Activated T-cell treated with anti-CD3 and anti-CD28 coated beads, Interleukin-2, amount 50 U/mL, for 1 hour (primary cell): ENCODE results near the gene TMEM119.

Experiments
- DNase-seq: peaks from one replicate; pipeline ENCODE4 v3.0.0-alpha.2; 2020

The TMEM119 gene, protein sequence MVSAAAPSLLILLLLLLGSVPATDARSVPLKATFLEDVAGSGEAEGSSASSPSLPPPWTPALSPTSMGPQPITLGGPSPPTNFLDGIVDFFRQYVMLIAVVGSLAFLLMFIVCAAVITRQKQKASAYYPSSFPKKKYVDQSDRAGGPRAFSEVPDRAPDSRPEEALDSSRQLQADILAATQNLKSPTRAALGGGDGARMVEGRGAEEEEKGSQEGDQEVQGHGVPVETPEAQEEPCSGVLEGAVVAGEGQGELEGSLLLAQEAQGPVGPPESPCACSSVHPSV

DNA sequence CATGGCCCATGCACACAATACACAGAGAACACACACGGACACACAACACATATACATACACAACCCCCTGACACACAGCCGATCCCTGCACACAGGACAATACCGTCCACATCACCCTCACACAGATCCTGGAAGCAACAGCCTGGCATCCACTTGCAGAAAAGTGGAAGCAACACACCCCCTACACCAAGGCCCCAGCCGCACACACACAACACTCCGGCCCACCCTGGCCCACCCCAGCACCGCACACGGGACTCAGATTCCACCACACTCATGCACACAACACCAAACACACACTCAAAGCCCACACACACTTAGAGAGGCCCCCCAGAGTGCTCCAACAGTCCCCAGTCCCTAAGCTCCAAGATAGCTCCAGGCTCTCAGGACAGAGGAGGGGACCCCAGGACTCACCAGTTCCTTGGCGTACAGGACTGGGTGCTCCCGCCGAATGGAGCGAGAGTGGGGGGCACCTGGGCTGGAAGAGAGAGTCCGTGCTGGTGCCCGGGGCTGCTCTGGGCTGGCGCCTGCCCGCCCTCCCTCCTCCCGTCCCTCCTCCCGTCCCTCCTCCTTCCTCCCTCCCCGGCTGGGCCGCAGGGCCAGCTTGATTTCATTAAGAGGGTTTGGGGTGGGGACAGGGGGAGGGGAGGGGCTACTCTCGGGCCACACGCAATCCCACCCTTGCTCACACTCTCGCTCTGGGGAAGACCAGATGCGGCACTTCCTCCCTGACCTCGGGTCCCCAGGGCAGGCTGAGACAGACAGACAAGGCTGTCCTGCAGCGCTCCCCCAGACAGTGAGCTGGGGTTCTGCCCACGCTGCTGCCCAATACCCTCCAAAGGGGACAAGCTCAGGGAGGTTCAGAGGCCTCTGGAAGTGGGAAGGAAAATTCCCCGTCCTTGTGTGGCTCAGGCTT, at the start of gene TMEM119:
TSS of gene TMEM119 (minus strand) at position 526 of the 913 bp plus-strand sequence. CDS start 5,701 bp downstream, outside the sequence.
- no peak for DNase-seq

GRCh38 chr12:108646600-108647579, 49.0 kb upstream of the TMEM119 start:
- no peak for DNase-seq

- no peak for DNase-seq
Measured at GRCh38 chr12:108645686-108646599, 48.1 kb upstream of the TMEM119 start.

- DNase-seq: no peak
Measured at GRCh38 chr12:108644811-108645120, 46.9 kb upstream of the TMEM119 start.

DNA sequence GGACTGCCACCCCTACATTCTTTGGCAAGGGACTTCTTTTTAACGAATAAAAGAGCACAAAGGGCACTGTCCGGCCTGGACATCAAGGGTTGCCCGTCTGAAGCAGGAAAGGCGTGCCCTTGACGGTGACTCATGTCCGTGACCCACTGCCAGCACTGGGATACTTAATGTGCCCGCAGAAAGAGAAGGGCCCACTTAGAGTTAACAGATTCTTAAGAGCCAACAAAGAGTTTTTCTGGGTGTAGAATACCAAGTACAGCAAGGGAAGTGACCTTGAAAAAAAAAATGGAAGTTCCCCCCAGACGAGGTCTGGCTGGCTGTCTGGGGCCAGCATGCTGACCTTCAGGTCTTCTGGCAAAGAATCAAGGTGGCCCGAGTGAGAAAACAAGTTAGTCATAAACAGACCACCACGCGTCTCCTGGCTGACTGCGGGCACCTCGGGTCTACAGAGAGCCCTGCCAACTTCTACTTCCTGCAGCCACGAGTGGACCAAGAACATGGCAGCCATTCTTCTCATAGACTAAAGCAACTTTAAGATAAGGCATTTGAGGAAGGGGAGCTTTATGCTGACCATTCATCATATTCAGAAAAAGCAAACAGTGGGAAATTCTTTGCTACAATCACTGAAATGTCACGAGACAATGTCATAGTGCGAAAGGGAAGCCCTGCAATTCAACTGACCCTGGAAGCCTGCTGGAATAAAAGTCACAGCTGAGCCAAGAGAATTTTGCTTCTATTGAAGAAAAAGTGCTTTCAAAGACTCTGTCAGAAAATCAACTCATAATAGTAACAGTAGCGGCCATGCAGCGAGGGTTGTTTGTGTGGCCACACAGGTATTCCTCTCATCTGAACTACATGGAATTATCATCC, 46.3 kb upstream of the TMEM119 start:
- DNase-seq: no peak

- DNase-seq: no peak
Measured at GRCh38 chr12:108642899-108643654, 45.2 kb upstream of the TMEM119 start.

GRCh38 chr12:108642269-108642870, 44.5 kb upstream of the TMEM119 start:
- no peak for DNase-seq

GRCh38 chr12:108641446-108642268, 43.8 kb upstream of the TMEM119 start:
- no peak for DNase-seq

- no peak for DNase-seq
Measured at GRCh38 chr12:108640802-108641445, 43.0 kb upstream of the TMEM119 start.

GRCh38 chr12:108638997-108639822, 41.3 kb upstream of the TMEM119 start:
- no peak for DNase-seq

DNA sequence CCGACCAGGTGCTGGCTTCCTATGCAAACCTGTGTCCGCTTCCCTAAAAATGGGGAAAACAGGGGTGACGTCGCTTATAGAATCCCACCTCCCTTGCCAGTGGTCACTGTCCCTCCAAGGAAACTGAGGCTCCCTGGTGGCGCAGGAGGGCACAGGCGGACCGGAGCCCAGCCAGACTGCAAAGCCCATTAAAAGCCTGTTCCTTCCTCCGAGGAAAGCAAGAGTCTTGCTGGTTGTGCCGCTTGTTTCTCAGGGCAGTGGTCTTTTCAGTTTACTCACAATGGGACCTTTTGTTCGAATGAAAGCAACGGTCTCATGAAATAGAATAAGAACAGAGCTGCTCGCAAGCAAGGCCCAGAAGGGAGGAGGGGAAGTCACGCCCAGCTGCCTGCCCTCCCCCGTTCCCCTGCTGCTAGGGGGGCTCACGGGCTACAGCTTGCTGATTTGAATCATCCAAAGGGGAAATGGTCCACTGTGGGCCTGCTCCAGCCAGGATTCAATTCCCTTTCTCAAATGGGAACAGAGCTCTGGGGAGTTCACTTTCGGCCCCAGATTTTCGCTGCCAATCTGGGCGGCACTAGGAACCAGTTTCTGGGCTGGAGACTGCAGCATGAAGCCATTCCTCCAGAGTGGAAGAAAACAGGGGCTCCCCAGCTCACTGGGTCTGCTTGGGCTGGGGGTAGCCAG, 40.4 kb upstream of the TMEM119 start:
- DNase-seq: no peak

DNA sequence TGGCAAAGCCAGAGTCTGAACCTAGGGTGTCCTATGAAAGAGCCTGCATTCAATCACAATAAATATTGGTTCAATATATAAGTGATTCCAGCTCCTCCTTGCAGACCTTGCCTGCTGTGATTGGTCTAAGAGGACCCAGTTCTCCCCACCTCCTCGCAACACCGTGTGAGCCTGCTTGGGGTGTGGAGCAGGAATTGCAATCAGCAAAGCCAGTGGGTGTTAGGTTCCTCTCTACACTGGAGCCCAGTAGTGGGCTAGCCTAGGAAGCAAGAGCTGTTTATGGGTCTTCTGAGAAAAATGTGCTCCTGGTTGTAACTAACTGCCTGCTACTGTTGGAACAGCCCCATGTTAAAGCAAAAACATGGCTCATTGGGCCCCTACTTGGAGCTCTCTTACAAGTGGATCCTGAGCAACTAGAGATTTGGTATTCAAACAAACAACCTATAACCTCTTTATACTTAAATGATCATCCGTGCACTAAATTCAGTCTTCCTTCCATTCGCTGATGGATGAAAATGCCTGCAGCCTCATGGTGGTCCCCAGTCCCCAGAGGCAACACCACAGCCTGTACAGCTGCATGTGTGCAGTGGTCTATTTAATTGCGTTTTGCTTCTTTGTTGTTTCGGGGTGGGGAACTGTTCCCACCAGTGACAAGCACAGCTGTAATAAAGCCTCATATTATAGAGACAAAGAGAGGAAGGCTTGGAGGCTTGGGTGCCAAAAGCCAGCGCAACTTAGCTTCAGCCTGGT, 39.5 kb upstream of the TMEM119 start:
- no peak for DNase-seq

DNA sequence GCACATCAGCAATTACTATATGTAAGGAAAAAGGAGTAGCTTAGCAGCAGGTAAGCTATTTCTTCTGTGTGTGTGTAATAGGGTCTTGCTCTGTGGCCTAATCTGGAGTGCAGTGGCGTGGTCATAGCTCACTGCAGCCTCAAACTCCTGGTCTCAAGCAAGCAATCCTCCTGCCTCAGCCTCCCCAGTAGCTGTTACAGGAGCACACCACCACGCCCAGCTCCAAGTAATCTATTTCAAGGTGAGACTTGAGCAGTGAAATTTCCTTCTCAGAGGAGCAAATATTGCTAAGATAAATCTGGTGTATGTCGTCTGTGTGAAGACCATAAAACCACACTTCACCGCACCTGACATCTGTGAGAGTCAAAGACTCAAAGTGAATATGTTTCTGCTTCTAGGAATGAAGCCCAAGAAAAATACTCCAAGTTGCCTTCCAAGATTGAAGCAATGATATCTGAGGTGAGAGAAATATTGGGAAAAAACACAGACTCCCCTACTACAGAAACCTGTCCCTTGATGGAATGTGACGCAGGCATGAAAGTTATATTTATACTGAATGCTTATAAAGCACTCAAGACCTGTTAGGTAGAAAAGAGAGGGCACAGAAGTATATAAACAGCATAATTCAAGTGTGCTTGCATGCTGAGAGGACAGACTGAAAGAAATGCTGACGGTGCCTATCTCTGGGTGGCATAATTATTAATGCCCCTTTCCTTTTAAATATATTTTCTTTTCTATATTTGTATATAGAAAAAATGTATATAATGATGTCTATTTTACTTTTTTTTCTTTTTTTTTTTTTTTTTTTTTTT, 38.3 kb upstream of the TMEM119 start:
- no peak for DNase-seq

DNA sequence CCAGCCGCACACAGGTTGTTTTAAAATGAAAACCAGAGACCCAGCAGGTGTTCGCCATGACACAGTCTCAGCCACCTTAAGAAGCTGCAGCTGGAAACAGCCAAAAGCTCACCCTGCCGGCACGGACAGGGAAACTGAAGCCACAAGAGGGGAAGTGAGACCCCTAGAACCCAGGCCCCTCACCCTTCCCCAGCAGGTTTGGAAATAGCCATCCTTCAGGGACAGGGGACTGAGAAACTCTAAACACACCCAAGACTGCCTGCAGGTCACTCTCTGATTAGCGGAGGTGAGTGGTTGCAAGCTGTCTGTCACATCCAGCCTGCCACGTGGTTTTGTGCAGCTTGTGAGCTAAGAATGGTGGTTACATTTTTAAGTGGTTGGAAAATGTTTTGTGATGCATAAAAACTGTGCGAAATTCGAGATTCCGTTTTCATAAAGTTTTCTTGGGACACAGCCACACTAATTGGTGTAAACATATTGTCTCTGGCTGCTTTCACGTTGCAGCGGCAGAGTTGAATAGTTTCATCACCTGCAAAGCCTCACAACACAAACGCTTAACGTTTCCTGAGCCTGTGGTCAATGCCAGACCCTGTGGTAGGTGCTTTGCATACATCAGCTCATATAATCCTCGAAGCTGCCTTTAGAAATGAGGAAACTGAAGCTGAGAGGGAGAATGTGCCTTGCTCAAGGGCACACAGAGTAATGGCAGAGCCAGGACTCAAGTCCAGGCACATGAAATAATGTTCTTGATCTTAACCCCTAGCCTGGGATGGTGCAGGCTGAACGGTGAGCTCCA, 37.5 kb upstream of the TMEM119 start:
- peak; percentile 59 for DNase-seq
